ENCODE measurements around the gene COBLL1.

DNA sequence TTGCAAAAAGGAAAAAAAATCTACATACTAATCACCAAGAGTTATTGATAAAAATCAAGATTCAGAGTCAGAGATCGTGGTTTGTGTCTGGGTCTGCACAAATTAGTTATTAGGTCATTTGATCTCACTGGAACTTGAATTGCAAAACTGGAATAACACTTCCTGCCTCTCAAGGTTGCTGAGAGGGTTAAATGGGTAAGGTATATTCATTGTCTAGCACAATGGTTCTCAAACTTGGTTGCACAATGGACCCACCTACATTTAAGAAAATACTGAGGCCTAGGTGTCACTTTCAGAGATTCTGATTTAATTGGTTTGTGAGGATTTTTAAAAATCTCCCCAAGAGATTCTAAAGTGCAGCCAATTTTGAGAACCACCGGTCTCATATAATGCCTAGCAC lies 84.8 kb downstream of the COBLL1 start:
- no peak for TF ChIP-seq EZH2 (IDR thresholded peaks at IDR 0.05)
- no peak for TF ChIP-seq POLR2AphosphoS5 (IDR thresholded peaks at IDR 0.05; ENCODE audit: borderline replicate concordance, low read depth, low read length)
- TF ChIP-seq FOXP2 (optimal IDR thresholded peaks at IDR 0.05; ENCODE audit: control extremely low read depth, extremely low read length, insufficient read depth): no peak
